Activated B cell treated with CpG ODN at 0.5 μM for 24 hours (primary cell): ENCODE measurements around the gene LIFR. TPM values are rescaled to one million over a fixed set of nuclear protein-coding genes. Genes with fewer than 3 reads are reported as not detected.

Source experiments
- ATAC-seq: fragments of 200-7000 bp; cut with Tn5 transposase; one replicate; pipeline ENCODE4 v1.10.0; 2021; ENCODE audit warnings: low read depth, mild to moderate bottlenecking, moderate library complexity
- CTCF ChIA-PET: fragments of 350-600 bp; sonication (Branson Sonifier 250); formaldehyde crosslinking; loops from one replicate; lab custom pipeline; 2021; ENCODE audit warnings: antibody characterized with exemption; lab: Charles Lee
- POLR2A ChIA-PET: fragments of 350-600 bp; sonication (Branson Sonifier 250); formaldehyde crosslinking; loops from one replicate; lab custom pipeline; 2021; ENCODE audit warnings: antibody characterized with exemption; lab: Charles Lee
- DNase-seq: peaks from one replicate; pipeline ENCODE4 v3.0.0; 2022
- H3K27ac Mint-ChIP-seq: one replicate; pipeline ENCODE4 v1.8.0; 2020; ENCODE audit warnings: mixed read lengths
- H3K27me3 Mint-ChIP-seq: one replicate; pipeline ENCODE4 v1.8.0; 2021; ENCODE audit warnings: mixed read lengths
- H3K36me3 Mint-ChIP-seq: one replicate; pipeline ENCODE4 v1.8.0; 2021; ENCODE audit warnings: low read depth, mixed read lengths
- H3K4me1 Mint-ChIP-seq: one replicate; pipeline ENCODE4 v1.8.0; 2021; ENCODE audit warnings: mixed read lengths
- H3K4me3 Mint-ChIP-seq: one replicate; pipeline ENCODE4 v1.8.0; 2020; ENCODE audit warnings: mild to moderate bottlenecking, mixed read lengths
- H3K9me3 Mint-ChIP-seq: one replicate; pipeline ENCODE4 v1.8.0; 2020; ENCODE audit warnings: mixed read lengths
- intact Hi-C: fragments of 100-400 bp; cut with micrococcal nuclease; formaldehyde crosslinking; loops from one replicate; pipeline ENCODE4 v1.15.1; 2024
- total RNA-seq: library from RNA; stranded (reverse); gene quantifications from 2 replicates; pipeline ENCODE4 v1.2.3, GENCODE V29; 2022
- TF ChIP-seq, protein P1 (sequence below): fragments of 200-600 bp; IDR thresholded peaks from one replicate; pipeline ENCODE4 v1.8.0; 2022; ENCODE audit warnings: antibody characterized with exemption, mild to moderate bottlenecking

The LIFR gene
- total RNA-seq, 1 donor from 2014 or later: not detected

DNA sequence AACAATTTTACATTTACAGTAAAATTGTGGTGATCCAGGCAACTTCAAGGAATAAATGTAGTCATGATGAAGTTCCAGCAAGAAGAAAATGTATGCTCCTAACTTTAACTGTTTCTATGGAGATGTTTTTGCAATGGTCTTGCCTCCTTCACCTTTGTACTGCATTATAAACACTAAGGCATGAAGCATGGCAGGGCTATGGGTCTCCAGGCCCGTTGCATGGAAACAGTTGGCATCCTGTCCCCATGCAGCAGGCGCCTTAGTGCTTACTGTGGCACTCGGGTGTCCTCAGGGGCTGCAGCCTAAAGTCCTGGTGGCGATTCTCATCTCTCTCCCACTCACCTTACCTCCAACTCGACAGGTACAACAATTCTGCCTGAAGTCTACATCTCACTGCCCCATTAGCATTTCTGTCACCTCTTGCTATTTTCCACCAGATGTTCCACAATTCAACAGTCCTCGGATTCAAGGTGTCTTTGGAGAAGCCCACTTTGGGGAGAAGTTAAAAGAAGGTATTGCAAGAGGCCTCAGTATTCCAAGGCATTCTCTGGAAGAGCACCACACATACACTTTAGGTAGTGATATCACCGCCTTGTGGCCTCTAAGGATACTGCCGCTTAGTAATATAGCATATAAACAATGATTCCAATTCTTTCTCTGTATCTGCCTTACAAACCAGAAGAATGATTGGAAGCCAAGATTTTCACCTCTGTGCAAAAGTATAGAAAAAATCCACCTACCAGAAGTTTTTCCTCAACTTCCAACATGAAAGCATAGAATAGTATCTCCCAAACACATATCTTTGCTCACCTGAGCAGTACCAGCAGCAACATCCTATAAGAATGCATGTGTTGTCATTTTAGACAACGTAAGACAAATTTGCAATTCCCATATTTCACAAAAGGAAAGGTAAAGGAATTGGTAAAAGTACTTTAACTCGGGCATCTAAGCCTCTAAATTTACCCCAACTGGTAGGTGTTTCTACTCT lies 5.1 kb downstream of the LIFR start:
- intact Hi-C loops: loop anchor here (1.0 kb wide), 1 partner anchor 110 kb away; no protein-coding TSS in a partner anchor
- Mint-ChIP-seq H3K27me3 (peaks cover 50% of the 10 kb centered on the region), H3K4me1 (peaks cover 5% of the 10 kb centered on the region), H3K36me3 (no peaks in the 10 kb centered on the region), H3K27ac (no peak overlapping the region), H3K9me3 (no peaks in the 10 kb centered on the region), H3K4me3 (no peak overlapping the region)
- TF ChIP-seq, protein P1, sequence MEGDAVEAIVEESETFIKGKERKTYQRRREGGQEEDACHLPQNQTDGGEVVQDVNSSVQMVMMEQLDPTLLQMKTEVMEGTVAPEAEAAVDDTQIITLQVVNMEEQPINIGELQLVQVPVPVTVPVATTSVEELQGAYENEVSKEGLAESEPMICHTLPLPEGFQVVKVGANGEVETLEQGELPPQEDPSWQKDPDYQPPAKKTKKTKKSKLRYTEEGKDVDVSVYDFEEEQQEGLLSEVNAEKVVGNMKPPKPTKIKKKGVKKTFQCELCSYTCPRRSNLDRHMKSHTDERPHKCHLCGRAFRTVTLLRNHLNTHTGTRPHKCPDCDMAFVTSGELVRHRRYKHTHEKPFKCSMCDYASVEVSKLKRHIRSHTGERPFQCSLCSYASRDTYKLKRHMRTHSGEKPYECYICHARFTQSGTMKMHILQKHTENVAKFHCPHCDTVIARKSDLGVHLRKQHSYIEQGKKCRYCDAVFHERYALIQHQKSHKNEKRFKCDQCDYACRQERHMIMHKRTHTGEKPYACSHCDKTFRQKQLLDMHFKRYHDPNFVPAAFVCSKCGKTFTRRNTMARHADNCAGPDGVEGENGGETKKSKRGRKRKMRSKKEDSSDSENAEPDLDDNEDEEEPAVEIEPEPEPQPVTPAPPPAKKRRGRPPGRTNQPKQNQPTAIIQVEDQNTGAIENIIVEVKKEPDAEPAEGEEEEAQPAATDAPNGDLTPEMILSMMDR: no peak
- CTCF ChIA-PET: interaction anchor here (1.7 kb wide), 1 partner anchor 110 kb away, joined by 13 read pairs; no protein-coding TSS in a partner anchor
- ATAC-seq: no peak
- POLR2A ChIA-PET: no interaction called here
- no peak for DNase-seq

DNA sequence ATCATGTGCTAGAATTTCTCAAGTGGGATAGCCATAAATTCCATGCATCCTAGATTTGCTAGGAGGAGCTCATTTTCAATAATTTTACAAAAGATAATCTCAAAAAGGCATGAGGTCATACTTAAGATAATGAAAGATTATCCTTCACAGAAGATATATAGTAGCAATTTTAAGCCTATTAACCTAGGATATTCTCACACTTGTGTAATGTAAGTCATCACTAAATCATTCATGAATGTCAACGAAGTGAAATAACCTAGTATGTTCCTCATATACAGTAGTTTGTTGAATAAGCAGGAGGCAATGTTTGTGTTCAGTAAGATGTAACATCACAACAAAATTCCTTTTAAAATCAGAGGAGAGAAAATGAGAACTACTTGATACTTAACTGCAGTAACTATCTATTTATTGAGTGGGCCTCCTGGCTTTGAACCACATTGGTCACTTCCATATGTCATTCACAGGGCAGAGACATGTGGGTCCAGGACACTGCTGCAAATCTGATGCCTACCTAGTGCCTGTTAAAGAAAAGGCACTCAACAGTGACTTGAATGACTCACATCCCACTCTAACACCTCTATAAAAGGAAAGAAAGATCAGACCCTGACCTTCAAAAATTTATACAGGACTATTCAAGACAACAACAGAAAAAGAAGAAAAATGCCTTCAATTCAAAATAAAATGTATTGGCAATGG lies 8.2 kb downstream of the LIFR start:
- H3K9me3 Mint-ChIP-seq: no peaks in the 10 kb centered on the region
- H3K36me3 Mint-ChIP-seq: no peaks in the 10 kb centered on the region
- no peaks in the 10 kb centered on the region for H3K4me1 Mint-ChIP-seq
- POLR2A ChIA-PET: no interaction called here
- CTCF ChIA-PET: no interaction called here
- TF ChIP-seq, protein P1: no peak
- intact Hi-C loops: no loop called here
- no peak overlapping the region for H3K4me3 Mint-ChIP-seq
- H3K27ac Mint-ChIP-seq: no peak overlapping the region
- no peak for DNase-seq
- no peak for ATAC-seq
- peaks cover 41% of the 10 kb centered on the region for H3K27me3 Mint-ChIP-seq

DNA sequence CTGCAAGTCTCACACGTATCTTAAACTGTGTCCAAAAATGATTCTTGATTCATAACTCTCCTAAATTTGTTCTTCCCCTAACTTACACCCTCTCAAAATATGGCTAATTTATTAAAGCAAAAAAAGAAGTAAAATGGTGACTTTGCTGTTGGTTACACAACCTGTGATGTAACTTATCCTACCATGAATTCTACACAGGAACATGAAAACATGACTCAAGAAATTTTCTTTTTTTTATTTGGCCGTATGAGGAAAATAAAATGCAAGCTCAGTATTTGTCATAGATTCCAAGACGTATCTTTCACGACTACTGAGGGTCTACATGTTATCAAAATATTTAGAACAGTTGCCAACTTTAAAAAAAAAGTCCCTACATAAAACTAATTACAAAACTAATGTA lies 9.2 kb downstream of the LIFR start:
- DNase-seq: no peak
- ChIA-PET CTCF (no interaction called here), POLR2A (no interaction called here)
- ATAC-seq: no peak
- Mint-ChIP-seq H3K9me3 (no peaks in the 10 kb centered on the region), H3K4me3 (no peak overlapping the region), H3K27me3 (peaks cover 31% of the 10 kb centered on the region), H3K27ac (no peak overlapping the region), H3K36me3 (no peaks in the 10 kb centered on the region), H3K4me1 (no peaks in the 10 kb centered on the region)
- intact Hi-C loops: no loop called here
- TF ChIP-seq, protein P1: no peak

DNA sequence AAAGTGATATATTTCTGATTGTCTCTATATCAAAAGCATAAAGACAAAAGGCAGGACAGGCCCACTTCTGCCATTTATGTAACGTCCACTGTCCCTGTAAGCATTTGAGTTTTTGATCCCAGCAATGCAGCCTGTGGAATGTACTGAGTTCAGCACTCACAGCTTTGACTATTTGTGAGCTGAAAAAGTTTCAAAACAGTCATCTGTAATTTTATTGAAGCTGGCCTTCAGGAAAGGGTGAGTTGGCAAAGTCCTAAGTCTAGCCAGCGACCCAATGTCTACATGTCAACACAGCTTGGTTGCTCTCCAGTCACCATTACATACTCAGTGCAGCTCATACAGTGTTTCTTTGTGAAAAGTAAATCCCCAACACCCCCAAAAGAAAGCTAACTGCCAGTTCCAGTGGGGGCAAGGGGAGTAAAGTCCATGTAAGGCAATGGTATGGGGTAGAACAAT lies 9.7 kb downstream of the LIFR start:
- H3K27ac Mint-ChIP-seq: no peak overlapping the region
- H3K27me3 Mint-ChIP-seq: peaks cover 31% of the 10 kb centered on the region
- POLR2A ChIA-PET: no interaction called here
- TF ChIP-seq, protein P1: no peak
- no peak for ATAC-seq
- intact Hi-C loops: no loop called here
- H3K4me3 Mint-ChIP-seq: no peak overlapping the region
- CTCF ChIA-PET: no interaction called here
- no peaks in the 10 kb centered on the region for H3K4me1 Mint-ChIP-seq
- no peaks in the 10 kb centered on the region for H3K36me3 Mint-ChIP-seq
- no peak for DNase-seq
- H3K9me3 Mint-ChIP-seq: no peaks in the 10 kb centered on the region

DNA sequence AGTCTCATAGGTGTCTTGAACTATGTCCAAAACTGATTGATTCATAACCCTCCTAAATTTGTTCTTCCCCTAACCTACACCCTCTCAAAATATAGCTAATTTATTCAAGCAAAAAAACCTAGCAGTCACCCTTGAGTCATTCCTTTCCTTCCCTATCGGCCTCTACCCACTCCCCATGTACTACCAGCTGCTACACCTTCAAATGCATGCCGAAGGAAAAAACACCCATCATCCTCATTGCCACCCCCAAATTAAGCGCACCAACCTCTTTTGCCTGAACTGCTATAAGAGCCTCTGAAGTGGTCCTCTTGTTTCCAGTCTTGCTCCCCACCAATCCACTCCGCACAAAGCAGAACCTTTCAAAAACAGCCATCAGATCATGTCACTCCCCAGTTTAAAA lies 12.6 kb downstream of the LIFR start:
- H3K27me3 Mint-ChIP-seq: peaks cover 33% of the 10 kb centered on the region
- no peak overlapping the region for H3K4me3 Mint-ChIP-seq
- H3K36me3 Mint-ChIP-seq: no peaks in the 10 kb centered on the region
- TF ChIP-seq, protein P1: no peak
- H3K27ac Mint-ChIP-seq: no peak overlapping the region
- DNase-seq: no peak
- H3K9me3 Mint-ChIP-seq: no peaks in the 10 kb centered on the region
- intact Hi-C loops: loop anchor here (5.0 kb wide), 1 partner anchor 97 kb away; no protein-coding TSS in a partner anchor
- ChIA-PET POLR2A (no interaction called here), CTCF (no interaction called here)
- no peaks in the 10 kb centered on the region for H3K4me1 Mint-ChIP-seq
- ATAC-seq: no peak
